Measurements from ENCODE around the gene ISLR2. TPM values are rescaled to one million over a fixed set of nuclear protein-coding genes. Genes with fewer than 3 reads are reported as not detected.
A peak's percentile ranks its signal among the peaks of the same experiment; 100 is the strongest.

The ISLR2 gene
- total RNA-seq, 1 donor from 2014 or later: 1.8 TPM

DNA sequence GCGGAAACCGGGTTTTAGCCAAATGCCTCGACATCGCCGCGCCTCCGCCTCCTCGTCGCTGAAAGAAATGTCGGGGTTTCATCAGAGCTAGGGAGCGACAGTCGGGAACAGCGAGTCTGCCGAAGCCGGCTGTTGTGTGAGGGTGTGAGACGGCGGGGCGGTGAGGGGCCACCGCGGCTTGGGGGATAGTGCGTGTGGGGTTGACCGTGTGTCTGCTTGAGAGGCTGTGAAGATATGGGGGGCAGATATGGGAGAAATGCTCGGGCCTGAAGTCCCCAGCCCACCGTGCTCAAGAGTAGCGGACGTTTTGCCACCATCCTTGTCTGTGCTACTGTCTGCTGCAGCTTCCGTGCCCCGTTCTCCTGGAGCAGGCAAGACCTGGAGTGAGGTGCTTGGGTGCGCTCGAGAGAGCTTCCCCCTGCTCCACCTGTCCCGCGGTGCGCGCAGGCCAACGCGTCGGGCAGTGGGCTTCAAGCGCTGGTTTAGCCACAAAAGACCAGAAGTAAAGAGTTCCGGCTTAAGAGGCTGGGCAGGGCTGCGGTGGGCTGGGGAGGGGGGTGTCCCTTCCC lies 716 bp upstream of the ISLR2 start:
- no peak for DNase-seq (ENCODE audit: low spot score)

DNA sequence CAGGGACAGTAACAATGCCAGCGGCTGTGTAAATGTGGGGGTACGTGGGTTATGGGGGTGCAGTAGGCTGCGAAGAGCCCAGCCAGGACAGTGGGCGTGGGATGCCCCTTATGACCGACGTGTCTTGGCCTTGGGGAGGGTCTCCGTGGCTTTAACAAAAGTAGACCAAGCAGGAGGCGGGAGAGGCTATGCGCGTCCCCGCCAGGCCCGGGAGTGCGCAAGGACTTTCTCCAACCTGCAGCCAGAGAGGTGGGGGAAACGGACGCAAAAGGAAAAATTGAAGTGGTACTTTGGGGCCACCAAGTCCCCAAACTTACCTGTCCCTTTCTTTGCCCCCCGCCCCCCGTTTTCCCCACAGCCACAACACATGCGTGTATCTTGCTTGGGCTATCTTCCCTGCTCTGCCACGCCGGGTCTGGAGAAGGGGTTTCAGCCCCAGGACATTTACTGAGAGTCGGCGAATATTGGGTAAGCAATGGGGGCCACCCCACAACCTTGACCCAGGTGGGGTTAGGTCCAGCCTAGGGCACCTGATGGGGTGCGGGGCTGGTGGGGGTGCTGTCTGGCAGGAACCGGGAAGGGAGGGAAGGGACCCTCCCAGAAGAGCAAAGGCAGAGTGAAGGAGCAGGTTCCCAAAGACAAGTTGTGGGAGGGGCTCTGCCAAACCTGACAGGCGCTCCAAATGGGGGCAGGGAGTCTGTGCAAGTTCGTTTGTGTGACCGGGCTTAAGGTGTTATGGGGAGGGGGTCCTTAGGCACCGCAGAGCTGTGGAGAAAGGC lies 652 bp downstream of the ISLR2 start:
- DNase-seq (ENCODE audit: low spot score): no peak

DNA sequence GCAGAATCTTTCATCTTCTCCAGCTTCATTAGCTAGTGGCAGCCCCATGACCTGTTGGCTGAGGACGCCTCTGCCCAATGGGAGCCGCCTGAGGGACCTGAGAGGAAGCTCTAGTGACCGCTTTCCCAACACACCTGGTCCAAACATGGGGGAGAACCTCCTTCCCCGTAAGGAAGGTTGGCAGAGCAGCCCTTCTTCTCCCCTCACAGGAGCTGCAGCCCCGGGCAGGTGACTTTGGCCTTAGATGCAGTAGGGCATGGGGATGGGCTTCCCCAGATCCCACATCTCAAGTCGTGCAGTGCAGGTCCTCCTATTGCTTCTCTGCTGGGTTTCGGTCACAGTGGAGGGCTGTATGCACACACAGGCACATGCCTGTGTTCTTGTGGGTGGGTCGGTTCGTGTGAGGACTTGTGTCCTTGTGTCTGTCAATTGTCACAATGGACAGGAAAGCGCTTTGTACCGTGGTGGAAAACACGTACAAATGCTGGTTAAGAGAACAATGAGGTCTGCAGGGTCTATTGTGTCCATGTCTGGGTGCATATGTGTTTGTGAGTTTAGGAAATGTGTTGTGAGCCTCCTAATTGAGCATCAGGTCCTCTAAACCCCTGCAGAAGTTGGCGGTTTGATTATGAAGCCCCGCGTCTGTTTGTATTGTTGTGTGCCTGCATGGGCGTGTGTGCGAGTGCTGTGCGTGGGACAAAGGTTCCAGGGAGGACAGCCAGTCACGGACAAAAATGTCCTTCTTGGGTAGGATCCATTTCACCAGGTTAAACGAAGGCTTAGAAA lies 1.4 kb downstream of the ISLR2 start:
- no peak for DNase-seq (ENCODE audit: low spot score)

DNA sequence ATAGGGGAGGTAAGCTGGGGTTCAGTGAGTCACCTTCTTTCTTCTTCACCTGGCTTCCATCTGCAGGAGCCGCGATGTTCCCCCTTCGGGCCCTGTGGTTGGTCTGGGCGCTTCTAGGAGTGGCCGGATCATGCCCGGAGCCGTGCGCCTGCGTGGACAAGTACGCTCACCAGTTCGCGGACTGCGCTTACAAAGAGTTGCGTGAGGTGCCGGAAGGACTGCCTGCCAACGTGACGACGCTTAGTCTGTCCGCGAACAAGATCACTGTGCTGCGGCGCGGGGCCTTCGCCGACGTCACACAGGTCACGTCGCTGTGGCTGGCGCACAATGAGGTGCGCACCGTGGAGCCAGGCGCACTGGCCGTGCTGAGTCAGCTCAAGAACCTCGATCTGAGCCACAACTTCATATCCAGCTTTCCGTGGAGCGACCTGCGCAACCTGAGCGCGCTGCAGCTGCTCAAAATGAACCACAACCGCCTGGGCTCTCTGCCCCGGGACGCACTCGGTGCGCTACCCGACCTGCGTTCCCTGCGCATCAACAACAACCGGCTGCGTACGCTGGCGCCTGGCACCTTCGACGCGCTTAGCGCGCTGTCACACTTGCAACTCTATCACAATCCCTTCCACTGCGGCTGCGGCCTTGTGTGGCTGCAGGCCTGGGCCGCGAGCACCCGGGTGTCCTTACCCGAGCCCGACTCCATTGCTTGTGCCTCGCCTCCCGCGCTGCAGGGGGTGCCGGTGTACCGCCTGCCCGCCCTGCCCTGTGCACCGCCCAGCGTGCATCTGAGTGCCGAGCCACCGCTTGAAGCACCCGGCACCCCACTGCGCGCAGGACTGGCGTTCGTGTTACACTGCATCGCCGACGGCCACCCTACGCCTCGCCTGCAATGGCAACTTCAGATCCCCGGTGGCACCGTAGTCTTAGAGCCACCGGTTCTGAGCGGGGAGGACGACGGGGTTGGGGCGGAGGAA lies 2.6 kb downstream of the ISLR2 start:
- no peak for DNase-seq (ENCODE audit: low spot score)

DNA sequence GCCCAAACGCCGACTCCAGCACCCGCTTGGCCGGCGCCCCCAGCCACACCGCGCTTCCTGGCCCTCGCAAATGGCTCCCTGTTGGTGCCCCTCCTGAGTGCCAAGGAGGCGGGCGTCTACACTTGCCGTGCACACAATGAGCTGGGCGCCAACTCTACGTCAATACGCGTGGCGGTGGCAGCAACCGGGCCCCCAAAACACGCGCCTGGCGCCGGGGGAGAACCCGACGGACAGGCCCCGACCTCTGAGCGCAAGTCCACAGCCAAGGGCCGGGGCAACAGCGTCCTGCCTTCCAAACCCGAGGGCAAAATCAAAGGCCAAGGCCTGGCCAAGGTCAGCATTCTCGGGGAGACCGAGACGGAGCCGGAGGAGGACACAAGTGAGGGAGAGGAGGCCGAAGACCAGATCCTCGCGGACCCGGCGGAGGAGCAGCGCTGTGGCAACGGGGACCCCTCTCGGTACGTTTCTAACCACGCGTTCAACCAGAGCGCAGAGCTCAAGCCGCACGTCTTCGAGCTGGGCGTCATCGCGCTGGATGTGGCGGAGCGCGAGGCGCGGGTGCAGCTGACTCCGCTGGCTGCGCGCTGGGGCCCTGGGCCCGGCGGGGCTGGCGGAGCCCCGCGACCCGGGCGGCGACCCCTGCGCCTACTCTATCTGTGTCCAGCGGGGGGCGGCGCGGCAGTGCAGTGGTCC lies 3.5 kb downstream of the ISLR2 start:
- DNase-seq (ENCODE audit: low spot score): no peak

DNA sequence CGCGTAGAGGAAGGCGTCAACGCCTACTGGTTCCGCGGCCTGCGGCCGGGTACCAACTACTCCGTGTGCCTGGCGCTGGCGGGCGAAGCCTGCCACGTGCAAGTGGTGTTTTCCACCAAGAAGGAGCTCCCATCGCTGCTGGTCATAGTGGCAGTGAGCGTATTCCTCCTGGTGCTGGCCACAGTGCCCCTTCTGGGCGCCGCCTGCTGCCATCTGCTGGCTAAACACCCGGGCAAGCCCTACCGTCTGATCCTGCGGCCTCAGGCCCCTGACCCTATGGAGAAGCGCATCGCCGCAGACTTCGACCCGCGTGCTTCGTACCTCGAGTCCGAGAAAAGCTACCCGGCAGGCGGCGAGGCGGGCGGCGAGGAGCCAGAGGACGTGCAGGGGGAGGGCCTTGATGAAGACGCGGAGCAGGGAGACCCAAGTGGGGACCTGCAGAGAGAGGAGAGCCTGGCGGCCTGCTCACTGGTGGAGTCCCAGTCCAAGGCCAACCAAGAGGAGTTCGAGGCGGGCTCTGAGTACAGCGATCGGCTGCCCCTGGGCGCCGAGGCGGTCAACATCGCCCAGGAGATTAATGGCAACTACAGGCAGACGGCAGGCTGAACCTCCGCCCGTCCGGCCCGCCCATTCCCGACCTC lies 4.1 kb downstream of the ISLR2 start:
- peak; percentile 44 for DNase-seq (ENCODE audit: low spot score)

DNA sequence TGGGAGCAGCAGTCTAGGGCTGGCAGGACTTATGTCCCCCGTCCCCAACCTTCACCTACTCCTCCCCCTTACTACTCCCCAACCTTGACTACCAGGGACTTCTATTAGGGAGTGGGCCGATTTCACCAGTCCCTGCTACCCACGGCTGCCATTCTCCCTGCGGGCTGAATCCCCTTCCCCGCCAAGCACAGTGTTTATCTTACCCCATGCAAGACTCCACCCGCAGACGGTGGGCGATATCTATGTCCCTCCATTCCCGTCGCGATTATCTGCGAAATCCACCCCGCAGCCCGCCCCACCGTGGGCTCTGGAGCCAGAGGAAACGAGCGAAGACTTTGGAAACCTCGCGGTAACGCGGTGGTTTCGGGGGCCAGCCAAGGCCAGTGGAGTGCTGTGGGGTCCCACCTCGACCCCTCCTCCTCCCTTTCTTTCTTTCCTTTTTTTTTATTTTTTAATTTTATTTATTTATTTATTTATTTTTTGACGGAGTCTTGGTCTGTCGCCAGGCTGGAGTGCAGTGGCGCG lies 4.7 kb downstream of the ISLR2 start:
- DNase-seq (ENCODE audit: low spot score): no peak

DNA sequence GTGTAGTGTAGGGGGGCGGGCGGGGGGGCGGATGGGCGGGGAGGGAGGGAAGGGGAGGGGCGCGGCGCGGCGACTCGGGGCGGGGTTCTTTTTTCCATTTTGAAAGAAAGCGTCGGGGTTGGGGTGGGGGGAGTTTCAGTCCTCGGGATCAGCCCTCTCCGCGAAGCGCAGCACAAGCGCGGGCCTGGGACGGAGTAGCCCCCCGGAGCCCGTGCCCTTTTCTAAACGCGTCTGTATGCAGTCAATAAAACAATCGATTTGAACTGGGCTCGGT lies 6.1 kb downstream of the ISLR2 start:
- no peak for DNase-seq (ENCODE audit: low spot score)

DNA sequence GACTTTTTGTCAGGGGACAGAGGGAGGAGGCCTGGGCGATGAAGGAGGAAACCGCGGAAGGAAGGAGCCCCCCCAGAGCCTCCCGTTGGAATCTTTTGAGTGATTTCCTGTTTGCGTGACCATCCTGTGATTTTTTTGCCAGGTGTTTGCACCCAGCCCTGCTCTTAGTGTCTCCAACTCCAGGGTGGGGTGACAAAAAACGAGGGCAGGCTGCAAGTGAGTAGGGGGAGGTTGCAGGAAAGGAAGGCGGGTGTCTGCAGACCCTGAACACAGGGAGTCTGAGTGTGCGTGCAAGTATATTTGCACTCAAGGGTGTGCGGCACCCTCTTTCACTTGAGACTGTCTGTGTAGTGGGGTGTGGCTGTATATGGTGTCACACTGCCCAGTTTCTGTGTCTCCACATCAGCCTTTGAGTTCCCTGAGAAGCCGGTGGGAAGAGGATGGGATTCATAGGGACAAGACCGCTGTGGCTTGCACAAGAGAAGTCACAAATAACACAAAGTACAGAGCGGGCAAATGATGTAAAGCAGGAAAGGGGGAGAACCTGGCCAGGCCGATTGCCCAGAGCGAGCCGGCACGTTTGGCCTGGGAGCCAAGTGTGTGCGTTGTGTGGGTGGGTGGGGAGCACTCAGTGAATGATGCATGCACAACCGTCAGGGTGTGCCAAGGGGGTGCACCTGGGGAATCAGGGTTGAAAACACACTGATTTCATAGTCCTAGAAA lies 6.6 kb downstream of the ISLR2 start:
- no peak for DNase-seq (ENCODE audit: low spot score)

DNA sequence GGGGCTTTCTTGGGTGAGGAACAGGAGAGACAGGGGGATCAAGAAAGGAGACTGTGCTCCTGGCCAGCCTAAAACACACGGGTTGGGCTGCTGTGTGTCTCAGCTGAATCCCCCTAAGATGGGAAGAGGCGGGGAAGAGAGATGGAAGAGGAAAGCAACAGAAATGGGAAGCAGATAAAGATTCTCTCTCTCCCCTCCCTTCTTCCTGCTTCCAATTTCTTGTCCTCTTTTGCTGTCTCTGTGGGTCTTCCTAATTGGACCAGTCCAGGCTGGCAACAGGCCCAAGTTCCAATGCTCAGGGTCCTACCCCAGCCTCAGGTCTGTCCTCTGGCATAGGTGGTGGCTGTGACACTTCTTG lies 7.1 kb downstream of the ISLR2 start:
- no peak for DNase-seq (ENCODE audit: low spot score)

DNA sequence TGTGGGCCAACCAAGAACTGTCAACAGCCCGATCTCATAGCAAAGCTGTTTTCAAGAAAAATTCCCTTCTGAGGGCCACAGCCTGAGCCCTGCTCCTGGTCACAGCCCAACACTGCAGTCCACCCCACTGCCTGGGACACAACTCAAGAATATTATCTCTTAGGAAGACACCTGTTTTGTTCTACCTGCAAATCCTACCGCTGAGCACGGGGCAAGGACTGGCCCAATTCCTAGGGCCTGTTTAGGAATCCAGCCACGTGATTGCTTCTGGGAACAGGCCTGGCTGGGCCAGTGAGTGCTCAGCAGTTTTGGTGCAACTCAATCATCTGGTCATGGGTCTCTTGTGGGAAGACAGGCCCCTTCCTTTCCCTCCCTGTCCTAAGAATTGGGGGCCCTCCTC lies 8.3 kb downstream of the ISLR2 start:
- DNase-seq (ENCODE audit: low spot score): no peak

DNA sequence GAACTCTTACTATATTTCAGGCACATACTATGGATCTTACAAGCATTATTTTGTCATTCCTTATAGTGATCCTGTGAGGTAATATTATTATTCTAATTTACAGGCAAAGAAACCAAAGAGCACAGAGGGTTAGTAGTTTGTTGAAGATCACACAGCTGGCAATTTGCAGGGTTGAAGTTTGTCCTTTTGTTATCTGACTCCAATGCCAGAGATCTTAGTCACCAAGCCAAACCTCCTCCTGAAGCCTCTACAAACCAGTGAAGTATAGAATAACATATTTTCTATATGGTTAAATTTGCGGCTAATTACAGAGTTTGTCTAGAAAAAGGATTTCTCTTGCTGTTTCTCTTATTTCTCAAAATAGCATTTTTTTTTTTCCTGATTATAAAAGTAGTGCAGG lies 11.2 kb downstream of the ISLR2 start:
- DNase-seq (ENCODE audit: low spot score): no peak

DNA sequence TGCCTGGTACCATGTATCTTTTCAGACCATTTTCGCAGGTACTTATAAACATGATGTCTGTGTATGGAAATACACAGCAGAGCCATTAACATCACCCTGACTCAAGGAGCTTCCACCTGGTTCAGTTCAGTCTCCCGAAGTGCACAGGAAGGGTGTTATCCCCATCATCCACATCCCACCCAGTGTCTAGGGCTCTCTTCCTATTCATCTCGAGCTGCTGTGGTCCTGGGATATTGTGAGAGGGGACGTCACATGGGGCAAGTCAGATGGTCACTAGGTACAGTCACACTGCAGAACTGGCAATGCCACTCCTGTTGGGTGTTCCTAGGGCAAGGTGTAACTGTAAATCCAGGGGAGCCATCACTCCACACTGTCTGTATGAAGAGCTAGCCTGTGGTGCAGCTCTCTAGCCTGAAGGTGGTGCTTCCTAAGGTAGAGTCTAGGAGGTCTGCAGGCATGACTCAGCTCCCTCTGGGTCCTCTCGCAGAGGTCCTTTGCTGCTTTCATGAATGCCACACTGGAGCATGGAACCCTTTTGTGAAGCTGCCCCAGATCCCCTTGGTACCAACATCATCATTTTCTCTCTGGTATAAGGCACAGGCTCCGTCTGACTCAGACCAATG lies 13.9 kb downstream of the ISLR2 start:
- DNase-seq (ENCODE audit: low spot score): no peak

DNA sequence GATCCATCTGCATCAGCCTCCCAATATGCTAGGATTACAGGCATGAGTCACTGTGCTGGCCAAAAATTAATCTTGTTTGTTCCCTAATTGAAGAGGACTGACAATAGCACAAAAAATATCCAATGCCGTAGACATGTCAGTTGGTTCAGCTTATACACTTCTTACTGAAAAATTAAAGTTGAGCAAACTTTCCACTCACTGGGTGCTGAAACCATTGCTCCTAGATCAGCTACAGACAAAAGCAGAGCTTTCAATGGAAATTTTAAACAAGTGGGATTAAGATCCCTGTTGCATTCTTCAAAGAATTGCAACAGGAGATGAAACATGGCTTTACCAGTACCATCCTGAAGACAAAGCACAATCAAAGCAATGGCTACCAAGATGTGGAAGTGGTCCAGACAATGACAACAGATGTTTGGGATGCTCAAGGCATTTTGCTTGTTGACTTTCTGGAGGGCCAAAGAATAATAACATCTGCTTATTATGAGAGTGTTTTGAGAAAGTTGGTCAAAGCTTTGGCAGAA lies 16.0 kb downstream of the ISLR2 start:
- DNase-seq (ENCODE audit: low spot score): no peak

DNA sequence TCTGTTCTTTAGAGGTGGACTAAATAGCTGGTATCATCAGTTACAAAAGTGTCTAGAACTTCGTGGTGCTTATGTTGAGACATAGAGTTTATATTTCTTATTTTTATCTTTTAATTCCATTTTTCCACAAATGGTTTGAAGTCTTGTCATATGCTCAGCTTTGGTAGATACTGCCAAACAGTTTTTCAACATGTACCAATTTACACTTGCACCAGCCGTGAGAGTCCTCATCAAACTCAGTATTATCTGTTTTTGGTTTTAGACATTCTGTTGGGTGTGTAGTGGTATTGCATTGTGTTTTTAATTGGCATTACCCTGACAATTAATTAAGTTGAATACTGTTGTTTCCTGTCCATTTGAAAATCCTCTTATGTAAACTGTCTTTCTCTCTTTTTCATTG lies 16.7 kb downstream of the ISLR2 start:
- DNase-seq (ENCODE audit: low spot score): no peak

DNA sequence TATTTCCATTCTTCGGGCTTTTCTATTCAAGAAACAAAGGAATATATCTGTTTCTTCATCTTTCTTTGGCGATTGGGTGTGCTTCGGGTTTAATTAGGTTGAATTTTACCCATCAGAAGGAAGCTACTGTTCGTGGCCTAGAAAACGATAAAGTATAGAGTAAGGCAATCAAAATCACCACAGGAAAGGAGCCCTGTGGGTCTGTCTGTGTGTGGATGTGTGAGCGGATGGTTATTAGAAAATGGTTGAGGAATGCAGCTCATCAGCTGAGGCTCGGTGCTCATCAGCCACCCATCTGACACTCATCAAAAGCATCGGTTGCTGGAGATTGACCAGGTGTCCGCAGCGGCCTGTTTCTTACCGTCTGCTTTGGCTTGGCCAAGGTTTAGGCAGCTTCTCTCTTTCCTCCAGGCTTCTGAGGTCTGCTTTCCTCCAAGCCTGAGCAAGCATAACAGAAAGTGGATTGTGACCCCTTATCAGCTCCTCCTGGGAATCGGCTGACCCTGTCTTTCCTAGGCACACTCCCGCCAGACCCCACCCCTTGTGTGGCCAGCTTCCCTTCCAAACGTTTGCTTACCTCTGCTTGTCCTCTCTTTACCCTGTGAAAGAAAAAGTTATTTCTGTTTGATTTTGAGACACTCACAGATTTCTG lies 25.5 kb downstream of the ISLR2 start:
- DNase-seq (ENCODE audit: low spot score): no peak

DNA sequence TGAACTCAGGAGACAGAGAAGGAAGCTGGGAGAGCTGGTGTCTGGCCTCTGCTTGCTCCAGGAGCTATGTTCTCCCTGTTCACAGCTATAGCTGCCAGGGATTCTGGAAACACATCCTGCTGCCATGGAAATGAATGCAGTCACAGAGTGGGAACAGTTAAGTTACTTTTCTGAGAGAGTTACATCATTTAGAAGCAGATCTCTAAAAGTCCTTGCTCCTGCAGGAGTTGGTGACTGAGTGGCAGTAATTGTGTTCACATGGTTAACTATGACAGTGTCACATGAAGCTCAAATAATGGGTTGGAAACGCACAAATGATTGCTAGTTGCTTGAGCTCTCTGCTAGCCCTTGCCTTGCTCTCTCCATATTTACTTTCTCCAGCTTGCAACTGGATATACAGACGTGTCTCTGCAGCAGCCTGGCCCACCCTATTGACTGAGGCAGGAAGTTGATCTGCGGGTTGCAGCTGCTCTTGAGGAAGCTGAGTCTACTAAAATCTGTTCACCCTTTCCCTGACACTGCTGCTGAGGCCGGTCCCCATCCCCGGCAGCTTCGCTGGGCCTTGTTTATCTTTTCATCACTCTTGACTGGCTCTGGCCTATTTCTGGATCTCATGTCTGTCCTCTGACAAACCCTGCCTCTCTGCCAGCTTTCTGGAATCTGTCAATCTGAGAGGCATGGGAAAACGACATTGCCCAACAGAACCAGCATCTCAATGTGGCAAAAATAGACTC lies 26.5 kb downstream of the ISLR2 start:
- no peak for DNase-seq (ENCODE audit: low spot score)
